Heart left ventricle (tissue), 13 donors: ENCODE results near the gene CSNK1D.

Experiments
- CTCF ChIP-seq, 12 donors: fragments of 200-600 bp; sonication (generic) in 4 of 12; IDR thresholded peaks; one replicate each; pipeline versions ENCODE4 v1.5.0 to v1.8.0; 2018 to 2022; ENCODE audit warnings: antibody characterized with exemption in 12 of 12, mild to moderate bottlenecking in 5 of 12
- POLR2A ChIP-seq, 2 donors: fragments of 450-650 bp; IDR thresholded peaks; one replicate each; pipeline ENCODE4 v1.6.1; 2017; ENCODE audit warnings: antibody characterized with exemption in 2 of 2, mild to moderate bottlenecking in 2 of 2, moderate library complexity in 2 of 2
- donor health status: ischemic (EF 13 %, LVEDD 7.1; RV severe dilation, severe dysfunction).
- donor health status: DM: no; HTN: yes; CAD: no.
- donor health status: DM: no; HTN: no; CAD: no.
- donor health status: ischemic (EF 25% LVEDD 6.9; RV normal size, moderate dysfunction).
- donor health status: ischemic (EF 25% LVEDD 5.7; RV mildly dilated, moderate dysfunction).
- donor health status: ischemic (EF 35%, LVEDD 5.7; RV mildly dilated, moderate dysfunction).
- donor health status: nonischemic (EF 11% LVEDD 7.7; RV severe dilation, severe dysfunction).
- donor health status: DM: yes; HTN: yes; CAD: no.
- donor health status: PGD.
- donor health status: ischemic (EF 29% LVEDD 5.4; RV normal size, mild dysfunction).
- donor health status: nonischemic (EF 23%, LVEDD 6.1; RV moderate dilation, normal function).

GRCh38 chr17:82283208-82283749 is 9.8 kb upstream of the CSNK1D start:
- TF ChIP-seq CTCF (IDR thresholded peaks at IDR 0.05) (no peak), POLR2A (IDR thresholded peaks at IDR 0.05) (no peak)
